WTC11 (cell line): ENCODE measurements around the gene UBE2L3. TPM values are rescaled to one million over a fixed set of nuclear protein-coding genes. Genes with fewer than 3 reads are reported as not detected.

Source experiments
- ATAC-seq: fragments of 200-7000 bp; cut with Tn5 transposase; 2 replicates; pipeline ENCODE4 v1.10.0; 2021; ENCODE audit warnings: mild to moderate bottlenecking, moderate library complexity
- CTCF ChIA-PET: fragments of 300-600 bp; sonication (Branson Sonifier 250); formaldehyde crosslinking; loops from one replicate; lab custom pipeline; 2021; ENCODE audit warnings: antibody characterized with exemption; lab: Charles Lee
- POLR2A ChIA-PET: fragments of 350-600 bp; sonication (Branson Sonifier 250); formaldehyde crosslinking; loops from one replicate; lab custom pipeline; 2021; ENCODE audit warnings: antibody characterized with exemption; lab: Charles Lee
- DNase-seq: peaks from one replicate; pipeline ENCODE4 v3.0.0; 2021; ENCODE audit warnings: low spot score
- H3K27ac Mint-ChIP-seq: 2 replicates; pipeline ENCODE4 v1.8.0; 2021; ENCODE audit warnings: mixed read lengths
- H3K27me3 Mint-ChIP-seq: 2 replicates; pipeline ENCODE4 v1.8.0; 2021; ENCODE audit warnings: low read depth, mild to moderate bottlenecking, moderate library complexity, mixed read lengths
- H3K36me3 Mint-ChIP-seq: 2 replicates; pipeline ENCODE4 v1.8.0; 2021; ENCODE audit warnings: mixed read lengths
- H3K4me1 Mint-ChIP-seq: 2 replicates; pipeline ENCODE4 v1.8.0; 2022; ENCODE audit warnings: mixed read lengths
- H3K4me3 Mint-ChIP-seq: 2 replicates; pipeline ENCODE4 v1.8.0; 2021; ENCODE audit warnings: mild to moderate bottlenecking, moderate library complexity, mixed read lengths
- H3K9me3 Mint-ChIP-seq: 2 replicates; pipeline ENCODE4 v1.8.0; 2021; ENCODE audit warnings: mixed read lengths
- IRF2 ChIP-seq: sonication (generic); formaldehyde crosslinking; IDR thresholded peaks from 2 replicates; pipeline ENCODE4 v1.8.0; 2022; ENCODE audit warnings: low read depth, missing genetic modification reagents, borderline replicate concordance
- JAZF1 ChIP-seq: fragments of 250-450 bp; sonication (Bioruptor Pico); IDR thresholded peaks from 2 replicates; pipeline ENCODE4 v1.9.0; 2021; ENCODE audit warnings: moderate library complexity, mild to moderate bottlenecking, inconsistent platforms
- MXD4 ChIP-seq: fragments of 250-450 bp; sonication (Bioruptor Pico); IDR thresholded peaks from 2 replicates; pipeline ENCODE4 v1.8.0; 2021; ENCODE audit warnings: mild to moderate bottlenecking, moderate library complexity, borderline replicate concordance
- OVOL2 ChIP-seq: fragments of 250-450 bp; sonication (Bioruptor Pico); IDR thresholded peaks from 2 replicates; pipeline ENCODE4 v1.9.0; 2021; ENCODE audit warnings: mild to moderate bottlenecking, borderline replicate concordance
- TP53 ChIP-seq: sonication (generic); formaldehyde crosslinking; IDR thresholded peaks from 2 replicates; pipeline ENCODE4 v1.8.1; 2023; ENCODE audit warnings: mild to moderate bottlenecking, missing genetic modification reagents
- ZNF263 ChIP-seq: sonication (generic); formaldehyde crosslinking; IDR thresholded peaks from 2 replicates; pipeline ENCODE4 v1.8.1; 2022; ENCODE audit warnings: low read depth, mild to moderate bottlenecking, moderate library complexity, missing genetic modification reagents
- total RNA-seq: library from RNA; stranded (reverse); gene quantifications from 3 replicates; pipeline ENCODE4 v1.2.3, GENCODE V29; 2021
- TF ChIP-seq, protein P1 (sequence below): sonication (generic); formaldehyde crosslinking; IDR thresholded peaks from 2 replicates; pipeline ENCODE4 v1.8.1; 2022; ENCODE audit warnings: missing genetic modification reagents, borderline replicate concordance
- TF ChIP-seq, protein P2 (sequence below): sonication (generic); formaldehyde crosslinking; IDR thresholded peaks from 2 replicates; pipeline ENCODE4 v1.8.0; 2022; ENCODE audit warnings: missing genetic modification reagents
- TF ChIP-seq, protein P3 (sequence below): sonication (generic); formaldehyde crosslinking; IDR thresholded peaks from 2 replicates; pipeline ENCODE4 v1.8.1; 2023; ENCODE audit warnings: mild to moderate bottlenecking, missing genetic modification reagents, moderate library complexity
- TF ChIP-seq, protein P4 (sequence below): sonication (generic); formaldehyde crosslinking; conservative IDR thresholded peaks from 2 replicates; pipeline ENCODE4 v1.8.1; 2023; ENCODE audit warnings: mild to moderate bottlenecking, low read depth, missing genetic modification reagents, moderate library complexity
- TF ChIP-seq, protein P5 (sequence below): fragments of 250-450 bp; sonication (Bioruptor Pico); IDR thresholded peaks from 2 replicates; pipeline ENCODE4 v1.9.0; 2021; ENCODE audit warnings: mild to moderate bottlenecking, borderline replicate concordance
- TF ChIP-seq, protein P6 (sequence below): sonication (generic); formaldehyde crosslinking; IDR thresholded peaks from 2 replicates; pipeline ENCODE4 v1.8.0; 2022; ENCODE audit warnings: mild to moderate bottlenecking, missing genetic modification reagents
- TF ChIP-seq, protein P7 (sequence below): sonication (generic); formaldehyde crosslinking; IDR thresholded peaks from 2 replicates; pipeline ENCODE4 v1.8.1; 2022; ENCODE audit warnings: low read depth, missing genetic modification reagents, borderline replicate concordance

Gene UBE2L3
- total RNA-seq, 1 experiment from 2014 or later = 79.1 TPM

DNA sequence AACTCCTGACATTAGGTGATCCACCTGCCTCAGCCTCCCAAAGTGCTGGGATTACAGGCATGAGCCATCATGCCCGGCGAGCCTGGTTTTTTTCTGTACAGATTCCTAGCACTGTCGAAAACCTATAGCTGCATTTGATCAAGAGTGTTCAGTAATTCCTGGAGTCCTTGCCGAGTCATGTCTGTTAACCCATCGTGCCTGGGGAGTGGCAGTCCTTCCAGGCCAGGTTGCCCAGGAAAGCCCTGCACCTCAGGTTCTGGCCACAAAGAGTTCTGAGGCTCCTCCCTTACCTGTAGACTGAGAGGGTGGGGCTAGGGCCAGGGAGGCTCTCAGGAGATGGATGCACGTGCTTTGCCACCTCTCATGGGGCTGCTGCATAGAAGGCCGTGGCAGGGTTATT is 45.3 kb downstream of the UBE2L3 start (continued):
- TF ChIP-seq, protein P1, sequence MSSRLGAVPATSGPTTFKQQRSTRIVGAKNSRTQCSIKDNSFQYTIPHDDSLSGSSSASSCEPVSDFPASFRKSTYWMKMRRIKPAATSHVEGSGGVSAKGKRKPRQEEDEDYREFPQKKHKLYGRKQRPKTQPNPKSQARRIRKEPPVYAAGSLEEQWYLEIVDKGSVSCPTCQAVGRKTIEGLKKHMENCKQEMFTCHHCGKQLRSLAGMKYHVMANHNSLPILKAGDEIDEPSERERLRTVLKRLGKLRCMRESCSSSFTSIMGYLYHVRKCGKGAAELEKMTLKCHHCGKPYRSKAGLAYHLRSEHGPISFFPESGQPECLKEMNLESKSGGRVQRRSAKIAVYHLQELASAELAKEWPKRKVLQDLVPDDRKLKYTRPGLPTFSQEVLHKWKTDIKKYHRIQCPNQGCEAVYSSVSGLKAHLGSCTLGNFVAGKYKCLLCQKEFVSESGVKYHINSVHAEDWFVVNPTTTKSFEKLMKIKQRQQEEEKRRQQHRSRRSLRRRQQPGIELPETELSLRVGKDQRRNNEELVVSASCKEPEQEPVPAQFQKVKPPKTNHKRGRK (CRISPR knock-in tag) = no peak
- no peak for TF ChIP-seq MXD4 (CRISPR knock-in tag)
- TF ChIP-seq, protein P2, sequence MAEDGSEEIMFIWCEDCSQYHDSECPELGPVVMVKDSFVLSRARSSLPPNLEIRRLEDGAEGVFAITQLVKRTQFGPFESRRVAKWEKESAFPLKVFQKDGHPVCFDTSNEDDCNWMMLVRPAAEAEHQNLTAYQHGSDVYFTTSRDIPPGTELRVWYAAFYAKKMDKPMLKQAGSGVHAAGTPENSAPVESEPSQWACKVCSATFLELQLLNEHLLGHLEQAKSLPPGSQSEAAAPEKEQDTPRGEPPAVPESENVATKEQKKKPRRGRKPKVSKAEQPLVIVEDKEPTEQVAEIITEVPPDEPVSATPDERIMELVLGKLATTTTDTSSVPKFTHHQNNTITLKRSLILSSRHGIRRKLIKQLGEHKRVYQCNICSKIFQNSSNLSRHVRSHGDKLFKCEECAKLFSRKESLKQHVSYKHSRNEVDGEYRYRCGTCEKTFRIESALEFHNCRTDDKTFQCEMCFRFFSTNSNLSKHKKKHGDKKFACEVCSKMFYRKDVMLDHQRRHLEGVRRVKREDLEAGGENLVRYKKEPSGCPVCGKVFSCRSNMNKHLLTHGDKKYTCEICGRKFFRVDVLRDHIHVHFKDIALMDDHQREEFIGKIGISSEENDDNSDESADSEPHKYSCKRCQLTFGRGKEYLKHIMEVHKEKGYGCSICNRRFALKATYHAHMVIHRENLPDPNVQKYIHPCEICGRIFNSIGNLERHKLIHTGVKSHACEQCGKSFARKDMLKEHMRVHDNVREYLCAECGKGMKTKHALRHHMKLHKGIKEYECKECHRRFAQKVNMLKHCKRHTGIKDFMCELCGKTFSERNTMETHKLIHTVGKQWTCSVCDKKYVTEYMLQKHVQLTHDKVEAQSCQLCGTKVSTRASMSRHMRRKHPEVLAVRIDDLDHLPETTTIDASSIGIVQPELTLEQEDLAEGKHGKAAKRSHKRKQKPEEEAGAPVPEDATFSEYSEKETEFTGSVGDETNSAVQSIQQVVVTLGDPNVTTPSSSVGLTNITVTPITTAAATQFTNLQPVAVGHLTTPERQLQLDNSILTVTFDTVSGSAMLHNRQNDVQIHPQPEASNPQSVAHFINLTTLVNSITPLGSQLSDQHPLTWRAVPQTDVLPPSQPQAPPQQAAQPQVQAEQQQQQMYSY (CRISPR knock-in tag) = no peak
- TF ChIP-seq, protein P3, sequence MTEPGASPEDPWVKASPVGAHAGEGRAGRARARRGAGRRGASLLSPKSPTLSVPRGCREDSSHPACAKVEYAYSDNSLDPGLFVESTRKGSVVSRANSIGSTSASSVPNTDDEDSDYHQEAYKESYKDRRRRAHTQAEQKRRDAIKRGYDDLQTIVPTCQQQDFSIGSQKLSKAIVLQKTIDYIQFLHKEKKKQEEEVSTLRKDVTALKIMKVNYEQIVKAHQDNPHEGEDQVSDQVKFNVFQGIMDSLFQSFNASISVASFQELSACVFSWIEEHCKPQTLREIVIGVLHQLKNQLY (CRISPR knock-in tag) = no peak

DNA sequence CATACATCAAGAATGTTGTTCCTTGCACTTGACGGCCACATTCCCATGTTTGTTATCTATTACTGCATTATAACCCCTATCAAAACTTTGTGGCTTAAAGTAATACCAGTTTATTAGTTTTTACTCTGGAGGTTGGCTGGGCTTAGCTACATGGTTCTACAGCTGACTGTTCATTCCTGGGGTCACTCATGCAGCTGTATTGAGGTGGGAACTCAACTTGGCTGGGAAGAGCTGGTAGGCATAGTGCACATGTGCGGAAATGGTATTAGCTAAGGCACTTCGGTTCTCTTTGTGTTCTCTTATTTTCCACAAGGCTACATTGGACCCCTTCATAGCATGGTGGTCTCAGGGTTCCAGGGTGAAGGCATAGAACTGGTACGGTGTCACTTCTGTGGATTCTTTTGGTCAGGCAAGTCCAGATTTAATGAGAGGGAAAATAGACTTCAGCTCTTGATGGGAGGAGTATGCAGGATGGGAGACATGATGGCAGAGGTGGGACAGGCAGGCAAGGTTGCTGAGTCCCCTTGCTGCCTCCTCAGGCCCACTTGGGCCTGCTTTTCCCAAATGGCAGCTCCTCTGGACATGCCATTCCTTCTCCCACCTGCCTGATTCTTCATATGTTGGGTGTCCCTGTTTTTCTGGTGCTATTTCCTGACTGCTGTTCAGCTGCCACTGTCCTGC is 46.2 kb downstream of the UBE2L3 start:
- Mint-ChIP-seq H3K4me1 (0 out of 2 replicates have a peak, but pooled peaks cover 1% of the 10 kb centered on the region), H3K4me3 (no peak overlapping the region), H3K9me3 (no peaks in the 10 kb centered on the region), H3K36me3 (peaks cover 46% of the 10 kb centered on the region), H3K27me3 (no peaks in the 10 kb centered on the region)
- POLR2A ChIA-PET = no interaction called here
- ATAC-seq (no peak), DNase-seq (no peak)
- TF ChIP-seq JAZF1 (CRISPR knock-in tag) (no peak), TP53 (CRISPR knock-in tag) (no peak), ZNF263 (CRISPR knock-in tag) (no peak), OVOL2 (CRISPR knock-in tag) (no peak), IRF2 (CRISPR knock-in tag) (no peak)
- TF ChIP-seq, protein P4, sequence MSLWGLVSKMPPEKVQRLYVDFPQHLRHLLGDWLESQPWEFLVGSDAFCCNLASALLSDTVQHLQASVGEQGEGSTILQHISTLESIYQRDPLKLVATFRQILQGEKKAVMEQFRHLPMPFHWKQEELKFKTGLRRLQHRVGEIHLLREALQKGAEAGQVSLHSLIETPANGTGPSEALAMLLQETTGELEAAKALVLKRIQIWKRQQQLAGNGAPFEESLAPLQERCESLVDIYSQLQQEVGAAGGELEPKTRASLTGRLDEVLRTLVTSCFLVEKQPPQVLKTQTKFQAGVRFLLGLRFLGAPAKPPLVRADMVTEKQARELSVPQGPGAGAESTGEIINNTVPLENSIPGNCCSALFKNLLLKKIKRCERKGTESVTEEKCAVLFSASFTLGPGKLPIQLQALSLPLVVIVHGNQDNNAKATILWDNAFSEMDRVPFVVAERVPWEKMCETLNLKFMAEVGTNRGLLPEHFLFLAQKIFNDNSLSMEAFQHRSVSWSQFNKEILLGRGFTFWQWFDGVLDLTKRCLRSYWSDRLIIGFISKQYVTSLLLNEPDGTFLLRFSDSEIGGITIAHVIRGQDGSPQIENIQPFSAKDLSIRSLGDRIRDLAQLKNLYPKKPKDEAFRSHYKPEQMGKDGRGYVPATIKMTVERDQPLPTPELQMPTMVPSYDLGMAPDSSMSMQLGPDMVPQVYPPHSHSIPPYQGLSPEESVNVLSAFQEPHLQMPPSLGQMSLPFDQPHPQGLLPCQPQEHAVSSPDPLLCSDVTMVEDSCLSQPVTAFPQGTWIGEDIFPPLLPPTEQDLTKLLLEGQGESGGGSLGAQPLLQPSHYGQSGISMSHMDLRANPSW (CRISPR knock-in tag) = no peak
- TF ChIP-seq, protein P5, sequence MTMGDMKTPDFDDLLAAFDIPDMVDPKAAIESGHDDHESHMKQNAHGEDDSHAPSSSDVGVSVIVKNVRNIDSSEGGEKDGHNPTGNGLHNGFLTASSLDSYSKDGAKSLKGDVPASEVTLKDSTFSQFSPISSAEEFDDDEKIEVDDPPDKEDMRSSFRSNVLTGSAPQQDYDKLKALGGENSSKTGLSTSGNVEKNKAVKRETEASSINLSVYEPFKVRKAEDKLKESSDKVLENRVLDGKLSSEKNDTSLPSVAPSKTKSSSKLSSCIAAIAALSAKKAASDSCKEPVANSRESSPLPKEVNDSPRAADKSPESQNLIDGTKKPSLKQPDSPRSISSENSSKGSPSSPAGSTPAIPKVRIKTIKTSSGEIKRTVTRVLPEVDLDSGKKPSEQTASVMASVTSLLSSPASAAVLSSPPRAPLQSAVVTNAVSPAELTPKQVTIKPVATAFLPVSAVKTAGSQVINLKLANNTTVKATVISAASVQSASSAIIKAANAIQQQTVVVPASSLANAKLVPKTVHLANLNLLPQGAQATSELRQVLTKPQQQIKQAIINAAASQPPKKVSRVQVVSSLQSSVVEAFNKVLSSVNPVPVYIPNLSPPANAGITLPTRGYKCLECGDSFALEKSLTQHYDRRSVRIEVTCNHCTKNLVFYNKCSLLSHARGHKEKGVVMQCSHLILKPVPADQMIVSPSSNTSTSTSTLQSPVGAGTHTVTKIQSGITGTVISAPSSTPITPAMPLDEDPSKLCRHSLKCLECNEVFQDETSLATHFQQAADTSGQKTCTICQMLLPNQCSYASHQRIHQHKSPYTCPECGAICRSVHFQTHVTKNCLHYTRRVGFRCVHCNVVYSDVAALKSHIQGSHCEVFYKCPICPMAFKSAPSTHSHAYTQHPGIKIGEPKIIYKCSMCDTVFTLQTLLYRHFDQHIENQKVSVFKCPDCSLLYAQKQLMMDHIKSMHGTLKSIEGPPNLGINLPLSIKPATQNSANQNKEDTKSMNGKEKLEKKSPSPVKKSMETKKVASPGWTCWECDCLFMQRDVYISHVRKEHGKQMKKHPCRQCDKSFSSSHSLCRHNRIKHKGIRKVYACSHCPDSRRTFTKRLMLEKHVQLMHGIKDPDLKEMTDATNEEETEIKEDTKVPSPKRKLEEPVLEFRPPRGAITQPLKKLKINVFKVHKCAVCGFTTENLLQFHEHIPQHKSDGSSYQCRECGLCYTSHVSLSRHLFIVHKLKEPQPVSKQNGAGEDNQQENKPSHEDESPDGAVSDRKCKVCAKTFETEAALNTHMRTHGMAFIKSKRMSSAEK (CRISPR knock-in tag) = no peak
- TF ChIP-seq, protein P6, sequence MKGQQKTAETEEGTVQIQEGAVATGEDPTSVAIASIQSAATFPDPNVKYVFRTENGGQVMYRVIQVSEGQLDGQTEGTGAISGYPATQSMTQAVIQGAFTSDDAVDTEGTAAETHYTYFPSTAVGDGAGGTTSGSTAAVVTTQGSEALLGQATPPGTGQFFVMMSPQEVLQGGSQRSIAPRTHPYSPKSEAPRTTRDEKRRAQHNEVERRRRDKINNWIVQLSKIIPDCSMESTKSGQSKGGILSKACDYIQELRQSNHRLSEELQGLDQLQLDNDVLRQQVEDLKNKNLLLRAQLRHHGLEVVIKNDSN = no peak
- TF ChIP-seq, protein P7, sequence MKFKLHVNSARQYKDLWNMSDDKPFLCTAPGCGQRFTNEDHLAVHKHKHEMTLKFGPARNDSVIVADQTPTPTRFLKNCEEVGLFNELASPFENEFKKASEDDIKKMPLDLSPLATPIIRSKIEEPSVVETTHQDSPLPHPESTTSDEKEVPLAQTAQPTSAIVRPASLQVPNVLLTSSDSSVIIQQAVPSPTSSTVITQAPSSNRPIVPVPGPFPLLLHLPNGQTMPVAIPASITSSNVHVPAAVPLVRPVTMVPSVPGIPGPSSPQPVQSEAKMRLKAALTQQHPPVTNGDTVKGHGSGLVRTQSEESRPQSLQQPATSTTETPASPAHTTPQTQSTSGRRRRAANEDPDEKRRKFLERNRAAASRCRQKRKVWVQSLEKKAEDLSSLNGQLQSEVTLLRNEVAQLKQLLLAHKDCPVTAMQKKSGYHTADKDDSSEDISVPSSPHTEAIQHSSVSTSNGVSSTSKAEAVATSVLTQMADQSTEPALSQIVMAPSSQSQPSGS (CRISPR knock-in tag) = no peak
- TF ChIP-seq, all 79 proteins: peak for 0
- no peak overlapping the region for H3K27ac Mint-ChIP-seq
- CTCF ChIA-PET = interaction anchor here (0.8 to 2.5 kb wide), 3 partner anchors 15 to 20 kb away, joined by 3 to 11 read pairs (median 4); partner anchors contain the start of gene YDJC
